T-helper 2 cell treated with Interferon-gamma antibody and Interleukin-4, amounts not matched to agents 5 μg/mL and 100 μg/mL, for 36 hours (primary cell): Measurements from ENCODE around the gene TMEM117.

Experiments used
- DNase-seq: peaks from one replicate; pipeline ENCODE4 v3.0.0; 2021; ENCODE audit warnings: low spot score
- H3K27ac Mint-ChIP-seq: one replicate; pipeline ENCODE4 v1.8.0; 2021; ENCODE audit warnings: mild to moderate bottlenecking, mixed read lengths
- H3K27me3 Mint-ChIP-seq: one replicate; pipeline ENCODE4 v1.8.0; 2021; ENCODE audit warnings: low read depth, mixed read lengths
- H3K36me3 Mint-ChIP-seq: one replicate; pipeline ENCODE4 v1.8.0; 2021; ENCODE audit warnings: low read depth, mixed read lengths
- H3K4me1 Mint-ChIP-seq: one replicate; pipeline ENCODE4 v1.8.0; 2021; ENCODE audit warnings: low read depth, mixed read lengths
- H3K4me3 Mint-ChIP-seq: one replicate; pipeline ENCODE4 v1.8.0; 2022; ENCODE audit warnings: mild to moderate bottlenecking, moderate library complexity, mixed read lengths
- H3K9me3 Mint-ChIP-seq: one replicate; pipeline ENCODE4 v1.8.0; 2021; ENCODE audit warnings: mixed read lengths

Gene TMEM117

DNA sequence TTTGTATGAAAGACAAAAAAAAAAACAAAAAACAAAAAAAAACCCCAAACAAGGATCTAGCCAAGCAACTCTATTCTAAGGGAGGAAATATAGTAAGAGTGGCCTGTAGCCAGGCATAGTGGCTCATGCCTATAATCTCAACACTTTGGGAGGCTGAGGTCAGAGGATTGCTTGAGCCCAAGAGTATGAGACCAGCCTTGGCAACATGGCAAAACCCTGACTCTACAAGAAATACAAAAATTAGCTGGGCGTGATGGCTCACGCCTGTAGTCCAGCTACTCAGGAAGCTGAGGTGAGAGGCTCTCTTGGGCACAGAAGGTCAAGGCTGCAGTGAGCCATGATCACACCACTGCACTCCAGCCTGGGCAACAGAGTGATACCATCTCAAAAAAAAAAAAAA lies 47.9 kb downstream of the TMEM117 start:
- no peak for DNase-seq
- Mint-ChIP-seq H3K27ac (no peak overlapping the region), H3K9me3 (no peaks in the 10 kb centered on the region), H3K27me3 (no peaks in the 10 kb centered on the region), H3K4me3 (no peak overlapping the region), H3K4me1 (no peaks in the 10 kb centered on the region), H3K36me3 (no peaks in the 10 kb centered on the region)

DNA sequence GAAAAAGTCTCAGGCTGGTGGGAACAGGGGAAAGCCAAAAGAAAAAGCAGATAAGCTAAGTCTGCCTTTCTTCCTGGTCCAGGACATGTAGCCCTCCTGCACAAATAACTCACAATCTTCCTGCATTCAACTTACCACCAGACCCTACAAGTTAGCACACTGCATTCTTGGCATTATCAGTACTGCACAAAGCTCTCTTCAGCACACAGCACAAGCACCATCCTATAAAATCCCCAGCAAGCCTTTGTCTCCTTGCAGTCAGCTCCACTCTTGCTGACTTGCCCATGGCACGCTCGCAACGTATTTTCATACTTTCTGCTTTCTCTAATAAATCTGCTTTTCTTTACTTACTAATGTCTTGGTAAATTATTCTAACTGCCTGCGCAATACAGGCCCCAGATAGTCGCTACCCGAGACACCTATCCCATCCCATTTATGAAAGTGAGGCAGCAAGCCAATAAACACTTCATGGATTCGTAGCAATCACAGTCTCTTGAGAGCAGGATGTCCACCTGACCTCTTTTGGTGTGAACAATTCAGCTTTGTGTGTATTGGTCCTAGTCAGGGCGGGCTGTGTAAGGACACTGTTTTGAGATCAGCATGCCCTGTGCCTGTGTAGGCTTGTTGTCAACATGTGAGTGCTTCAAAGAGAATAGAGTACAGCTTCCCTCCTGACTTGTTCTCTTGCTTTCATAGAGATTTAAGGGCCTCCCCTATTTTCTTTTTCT lies 49.0 kb downstream of the TMEM117 start:
- H3K36me3 Mint-ChIP-seq, result no peaks in the 10 kb centered on the region
- no peak overlapping the region for H3K4me3 Mint-ChIP-seq
- H3K27ac Mint-ChIP-seq, result no peak overlapping the region
- no peaks in the 10 kb centered on the region for H3K27me3 Mint-ChIP-seq
- no peaks in the 10 kb centered on the region for H3K4me1 Mint-ChIP-seq
- DNase-seq, result no peak
- no peaks in the 10 kb centered on the region for H3K9me3 Mint-ChIP-seq

DNA sequence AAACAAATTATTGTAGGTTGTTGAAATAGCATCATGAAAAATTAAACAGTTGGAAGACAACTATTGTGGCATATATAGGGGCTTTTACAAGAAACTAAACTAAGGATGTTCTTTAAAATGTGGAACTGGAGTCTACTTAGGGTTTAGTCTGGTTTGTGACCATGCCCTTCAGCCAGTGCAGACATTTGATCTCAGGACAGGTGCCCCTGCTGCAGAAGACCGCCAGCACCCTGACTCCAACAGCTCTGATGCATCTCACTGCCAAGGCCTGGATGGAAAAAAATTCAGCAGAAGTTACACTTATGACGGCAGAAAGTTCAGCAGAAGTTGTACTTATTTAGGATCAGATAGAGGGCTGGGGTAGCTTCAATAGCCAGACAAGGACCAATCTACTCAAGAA lies 51.5 kb downstream of the TMEM117 start:
- no peaks in the 10 kb centered on the region for H3K36me3 Mint-ChIP-seq
- H3K4me1 Mint-ChIP-seq, result no peaks in the 10 kb centered on the region

DNA sequence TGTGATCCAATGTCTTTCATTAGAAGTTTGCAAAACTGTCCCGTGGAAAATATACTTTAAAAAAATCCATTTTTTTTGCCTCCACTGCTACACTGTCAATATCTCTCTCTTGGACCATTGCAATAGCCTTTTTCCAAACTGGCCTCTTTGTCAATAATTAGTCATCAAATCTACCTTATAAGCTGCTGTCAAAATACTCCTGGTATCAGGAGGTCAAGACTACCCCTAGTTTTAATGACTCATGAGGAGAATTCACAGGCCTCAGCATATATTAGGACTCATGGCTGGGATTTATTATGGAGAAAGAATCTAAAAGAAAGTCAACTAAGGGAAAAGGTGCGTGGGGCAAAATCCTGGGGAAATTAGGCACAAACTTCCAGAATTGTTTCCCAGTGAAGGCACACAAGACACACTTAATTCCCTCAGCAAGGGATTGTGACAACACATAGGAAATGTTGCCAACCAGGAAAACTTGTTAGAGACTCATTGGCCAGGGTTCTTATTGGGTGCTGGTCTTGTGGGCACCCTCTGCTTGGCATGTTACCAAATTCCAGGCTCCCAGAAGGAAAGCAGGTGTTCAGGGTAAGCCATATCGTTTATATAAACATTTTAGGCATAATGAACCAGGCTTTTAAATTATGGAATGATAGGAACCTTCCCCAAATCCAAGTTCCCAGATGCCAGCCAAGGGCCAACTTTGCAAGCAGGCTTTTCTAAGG lies 56.1 kb downstream of the TMEM117 start:
- no peak overlapping the region for H3K4me3 Mint-ChIP-seq
- H3K27me3 Mint-ChIP-seq, result no peaks in the 10 kb centered on the region
- no peaks in the 10 kb centered on the region for H3K9me3 Mint-ChIP-seq
- no peaks in the 10 kb centered on the region for H3K36me3 Mint-ChIP-seq
- no peak for DNase-seq
- H3K27ac Mint-ChIP-seq, result no peak overlapping the region
- no peaks in the 10 kb centered on the region for H3K4me1 Mint-ChIP-seq

More for the DNA sequence above, 51.5 kb downstream of the TMEM117 start:
- no peaks in the 10 kb centered on the region for H3K9me3 Mint-ChIP-seq
- no peak for DNase-seq
- H3K27me3 Mint-ChIP-seq, result no peaks in the 10 kb centered on the region
- no peak overlapping the region for H3K4me3 Mint-ChIP-seq
- H3K27ac Mint-ChIP-seq, result no peak overlapping the region

DNA sequence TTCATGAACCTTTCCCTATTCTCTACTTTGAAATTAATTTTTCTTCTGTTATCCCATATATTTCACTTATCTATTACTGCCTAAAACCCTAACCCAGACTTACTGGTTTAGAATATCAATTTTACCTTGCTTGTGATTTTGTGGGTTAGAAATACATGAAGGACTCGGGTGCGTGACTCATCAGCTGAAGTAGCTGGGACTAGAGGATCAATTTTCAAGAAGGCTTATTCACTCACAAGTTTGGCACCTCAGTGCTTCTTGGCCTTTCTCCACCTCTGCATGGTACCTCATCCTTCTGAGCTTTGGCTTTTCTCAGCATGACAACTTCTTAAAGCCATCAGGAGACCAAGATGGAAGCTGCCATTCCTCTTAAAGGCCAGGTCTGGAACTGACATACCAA lies 57.8 kb downstream of the TMEM117 start:
- Mint-ChIP-seq H3K4me1 (no peaks in the 10 kb centered on the region), H3K9me3 (no peaks in the 10 kb centered on the region), H3K36me3 (no peaks in the 10 kb centered on the region), H3K27me3 (no peaks in the 10 kb centered on the region), H3K4me3 (no peak overlapping the region), H3K27ac (no peak overlapping the region)
- DNase-seq, result no peak

DNA sequence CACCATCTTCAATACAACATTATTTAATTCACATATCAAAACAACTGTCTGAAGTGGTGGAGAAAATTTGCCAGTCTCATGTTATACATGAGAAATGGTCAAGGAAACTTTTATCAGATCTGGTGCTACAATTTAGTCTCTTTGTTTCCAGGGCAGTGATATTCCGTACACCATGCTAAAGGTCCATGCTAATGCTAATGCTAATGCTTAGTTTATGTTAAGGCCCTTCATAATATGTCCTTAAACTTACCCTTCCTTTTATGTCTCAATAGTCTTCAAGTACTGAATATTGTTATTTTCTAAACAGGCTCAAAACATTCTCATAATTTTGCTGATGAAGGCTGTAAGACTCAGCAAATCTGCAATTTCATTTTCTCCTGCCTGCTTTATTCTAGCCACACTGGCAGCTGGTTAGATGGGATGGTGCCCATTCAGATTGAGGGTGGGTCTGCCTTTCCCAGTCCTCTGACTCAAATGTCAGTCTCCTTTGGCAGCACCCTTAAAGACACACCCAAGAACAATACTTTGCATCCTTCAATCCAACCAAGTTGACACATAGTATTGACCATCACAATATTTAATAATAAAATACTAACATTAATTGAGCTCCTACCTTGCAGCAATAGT lies 59.8 kb downstream of the TMEM117 start:
- H3K27me3 Mint-ChIP-seq, result no peaks in the 10 kb centered on the region
- no peak overlapping the region for H3K4me3 Mint-ChIP-seq
- no peak for DNase-seq
- H3K4me1 Mint-ChIP-seq, result no peaks in the 10 kb centered on the region
- H3K27ac Mint-ChIP-seq, result no peak overlapping the region
- no peaks in the 10 kb centered on the region for H3K36me3 Mint-ChIP-seq
- H3K9me3 Mint-ChIP-seq, result no peaks in the 10 kb centered on the region

DNA sequence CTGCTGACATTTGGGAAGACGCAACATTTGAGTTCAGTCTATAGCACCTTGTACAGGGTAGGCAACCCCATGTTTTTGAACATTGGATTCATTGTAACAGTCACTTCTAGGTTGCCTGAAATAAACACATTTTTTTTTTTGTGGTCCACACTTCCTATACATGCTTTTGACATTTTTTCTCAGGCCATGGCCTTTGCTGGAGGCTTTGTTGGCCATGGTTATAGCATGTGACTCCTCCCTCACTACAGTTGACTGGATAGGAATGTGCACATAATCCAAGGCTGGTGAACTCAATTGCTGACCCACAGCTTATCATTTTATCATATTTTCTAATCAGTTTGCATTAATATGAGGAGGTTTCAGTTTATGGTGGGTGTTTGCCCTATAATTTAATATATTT lies 60.6 kb downstream of the TMEM117 start:
- DNase-seq, result no peak
- no peaks in the 10 kb centered on the region for H3K4me1 Mint-ChIP-seq
- no peak overlapping the region for H3K4me3 Mint-ChIP-seq

DNA sequence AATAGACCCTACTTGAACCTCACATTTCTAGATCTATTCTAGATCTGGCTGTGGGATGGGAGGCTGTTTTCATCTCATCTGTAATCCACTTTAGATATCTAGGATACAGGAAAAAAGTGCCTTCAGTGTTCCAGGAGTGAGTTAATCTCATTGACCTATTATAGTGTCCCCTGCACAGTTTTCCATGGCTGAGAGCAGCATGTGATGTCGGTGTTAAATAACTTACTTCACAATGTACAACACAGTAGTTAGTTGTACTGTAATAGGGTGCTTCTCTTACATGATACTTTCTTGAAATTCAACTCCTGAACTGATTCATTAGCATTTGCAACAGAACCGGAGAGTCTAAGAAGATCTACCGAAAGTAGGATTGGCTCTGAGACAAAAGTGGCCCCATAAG lies 62.6 kb downstream of the TMEM117 start:
- no peak overlapping the region for H3K27ac Mint-ChIP-seq
- H3K36me3 Mint-ChIP-seq, result no peaks in the 10 kb centered on the region
- H3K27me3 Mint-ChIP-seq, result no peaks in the 10 kb centered on the region
- H3K4me3 Mint-ChIP-seq, result no peak overlapping the region
- no peaks in the 10 kb centered on the region for H3K9me3 Mint-ChIP-seq
- no peaks in the 10 kb centered on the region for H3K4me1 Mint-ChIP-seq
- DNase-seq, result no peak

More for the DNA sequence above, 60.6 kb downstream of the TMEM117 start:
- no peaks in the 10 kb centered on the region for H3K36me3 Mint-ChIP-seq
- H3K9me3 Mint-ChIP-seq, result no peaks in the 10 kb centered on the region
- H3K27me3 Mint-ChIP-seq, result no peaks in the 10 kb centered on the region
- H3K27ac Mint-ChIP-seq, result no peak overlapping the region

DNA sequence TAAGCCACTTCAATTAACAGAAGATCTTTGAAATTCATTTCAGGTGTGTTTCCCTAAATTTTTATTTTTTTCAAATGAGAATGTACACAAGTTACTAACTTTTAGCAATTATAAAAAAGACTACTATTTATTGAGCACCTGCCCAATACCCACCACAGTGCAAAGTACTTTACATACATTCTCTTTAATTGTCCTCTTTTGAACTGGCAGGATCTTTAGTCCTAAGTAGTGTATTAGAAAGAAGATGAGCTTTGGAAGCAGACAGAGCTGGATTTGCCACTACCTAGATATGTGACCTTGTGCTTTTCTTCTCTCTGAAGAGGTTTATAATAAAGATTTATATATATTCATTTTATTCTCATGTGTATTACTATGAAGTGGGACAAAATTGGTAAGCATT lies 63.7 kb downstream of the TMEM117 start:
- no peak for DNase-seq
- Mint-ChIP-seq H3K4me3 (no peak overlapping the region), H3K27ac (no peak overlapping the region), H3K9me3 (no peaks in the 10 kb centered on the region), H3K36me3 (no peaks in the 10 kb centered on the region), H3K4me1 (no peaks in the 10 kb centered on the region), H3K27me3 (no peaks in the 10 kb centered on the region)

DNA sequence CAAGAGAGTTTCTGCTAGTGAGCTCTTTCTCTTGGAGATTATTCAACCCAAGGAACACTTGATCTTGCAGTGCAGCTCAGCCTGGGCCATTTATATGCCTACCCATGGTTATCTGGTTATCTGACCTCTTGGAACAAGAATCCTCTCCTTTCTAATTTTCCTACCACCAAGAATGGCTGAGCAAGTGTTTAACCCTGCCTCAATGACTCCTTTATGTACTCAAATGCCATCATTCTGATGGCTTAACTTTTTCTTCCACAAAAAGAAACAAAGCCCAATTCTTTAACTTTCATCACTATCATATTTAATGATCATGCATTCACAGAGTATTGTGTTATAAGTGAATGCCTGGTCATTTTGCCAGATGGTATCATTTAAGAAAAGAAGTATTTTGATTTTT lies 67.8 kb downstream of the TMEM117 start:
- H3K4me3 Mint-ChIP-seq, result no peak overlapping the region
- no peak overlapping the region for H3K27ac Mint-ChIP-seq
- no peaks in the 10 kb centered on the region for H3K36me3 Mint-ChIP-seq
- H3K27me3 Mint-ChIP-seq, result no peaks in the 10 kb centered on the region
- H3K9me3 Mint-ChIP-seq, result peaks cover 3% of the 10 kb centered on the region
- H3K4me1 Mint-ChIP-seq, result no peaks in the 10 kb centered on the region
- no peak for DNase-seq

DNA sequence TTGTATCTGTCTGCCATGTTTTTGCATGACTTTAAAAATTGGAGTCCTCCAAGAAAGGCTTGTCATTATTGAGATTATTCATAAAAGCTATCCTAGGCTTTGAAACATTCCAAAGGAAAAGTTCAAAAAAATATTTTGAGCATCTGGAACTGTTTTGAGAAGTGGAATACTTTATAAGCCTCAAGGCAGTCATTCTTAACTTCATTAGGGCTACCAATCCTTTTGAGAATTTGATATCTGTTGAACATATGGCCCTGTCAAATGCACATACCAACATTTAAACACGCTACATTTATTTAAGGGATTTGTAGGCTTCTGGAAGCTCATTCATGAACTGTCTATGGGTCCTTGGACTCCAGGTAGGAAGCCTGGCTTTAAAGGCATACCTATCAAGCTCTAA lies 77.0 kb downstream of the TMEM117 start:
- H3K36me3 Mint-ChIP-seq, result no peaks in the 10 kb centered on the region
- H3K9me3 Mint-ChIP-seq, result no peaks in the 10 kb centered on the region
- no peaks in the 10 kb centered on the region for H3K4me1 Mint-ChIP-seq
- no peak for DNase-seq
- no peak overlapping the region for H3K4me3 Mint-ChIP-seq
- no peak overlapping the region for H3K27ac Mint-ChIP-seq
- no peaks in the 10 kb centered on the region for H3K27me3 Mint-ChIP-seq

DNA sequence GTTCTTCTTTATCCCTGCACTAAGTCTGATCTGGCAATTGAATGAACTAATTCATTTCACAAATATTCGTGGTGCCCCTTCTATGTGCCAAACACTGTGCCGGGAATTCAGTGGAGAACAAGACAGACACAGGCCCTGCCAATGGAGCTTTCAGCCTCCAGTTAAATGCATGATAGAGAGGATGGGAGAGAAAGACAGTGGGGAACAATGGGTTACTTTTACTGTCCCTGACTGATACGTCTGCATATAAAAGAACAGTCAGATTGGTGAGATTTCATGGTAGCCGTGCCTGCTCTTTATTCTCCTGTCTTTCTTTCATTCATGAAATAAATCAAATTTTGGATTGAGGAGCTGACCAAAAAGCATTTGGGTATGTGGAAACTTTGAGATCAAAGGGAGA lies 78.5 kb downstream of the TMEM117 start:
- H3K27ac Mint-ChIP-seq, result no peak overlapping the region
- no peaks in the 10 kb centered on the region for H3K36me3 Mint-ChIP-seq
- H3K9me3 Mint-ChIP-seq, result no peaks in the 10 kb centered on the region
- no peaks in the 10 kb centered on the region for H3K4me1 Mint-ChIP-seq
- H3K27me3 Mint-ChIP-seq, result no peaks in the 10 kb centered on the region
- no peak for DNase-seq
- H3K4me3 Mint-ChIP-seq, result no peak overlapping the region

DNA sequence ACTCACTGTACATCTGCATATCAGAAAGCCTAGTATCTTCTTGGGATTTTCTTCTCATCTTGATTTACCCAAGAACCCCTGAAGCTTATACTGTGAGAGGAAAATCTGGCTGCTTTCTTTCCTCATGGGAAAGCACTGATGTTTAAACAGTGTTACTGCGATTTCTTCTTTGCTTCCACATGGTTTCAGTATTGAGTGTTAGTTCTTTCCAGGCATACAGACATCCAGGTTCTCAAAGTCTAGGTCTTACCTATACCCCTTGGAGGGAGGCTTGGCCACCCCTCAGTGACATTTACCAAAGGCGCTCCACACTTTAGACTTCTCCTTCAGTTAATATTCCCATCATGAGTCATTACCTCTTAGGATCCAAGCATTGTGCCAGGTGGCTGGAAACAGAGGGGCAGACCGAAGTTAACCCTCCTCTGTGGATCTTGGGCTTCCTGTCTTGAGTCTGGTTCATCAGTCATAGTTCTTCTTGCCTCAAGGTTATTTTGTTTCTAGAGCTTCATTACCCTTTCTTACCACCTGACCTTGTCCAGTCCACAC lies 79.1 kb downstream of the TMEM117 start:
- H3K4me3 Mint-ChIP-seq, result no peak overlapping the region
- H3K36me3 Mint-ChIP-seq, result no peaks in the 10 kb centered on the region
- H3K27ac Mint-ChIP-seq, result no peak overlapping the region
- no peaks in the 10 kb centered on the region for H3K27me3 Mint-ChIP-seq
- H3K4me1 Mint-ChIP-seq, result no peaks in the 10 kb centered on the region
- DNase-seq, result no peak
- no peaks in the 10 kb centered on the region for H3K9me3 Mint-ChIP-seq

DNA sequence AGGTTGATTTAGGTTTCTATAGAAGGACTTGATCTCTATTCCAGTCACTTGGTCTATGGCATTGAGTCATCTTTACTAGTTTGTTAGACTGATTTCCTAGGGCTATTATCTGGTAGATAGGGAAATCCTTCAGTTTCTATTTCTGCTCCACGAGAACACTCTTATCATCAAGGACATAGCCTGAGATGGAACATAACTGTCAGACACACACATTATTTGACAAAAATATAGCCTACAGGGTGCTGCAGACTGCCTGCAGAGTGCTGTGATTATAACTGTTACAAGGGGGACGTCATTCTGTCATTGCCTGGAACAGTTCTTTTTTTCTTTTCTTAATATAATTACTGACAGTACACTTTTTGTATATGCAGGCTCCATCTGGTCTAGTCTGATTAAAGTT lies 82.0 kb downstream of the TMEM117 start:
- H3K4me3 Mint-ChIP-seq, result no peak overlapping the region
- H3K9me3 Mint-ChIP-seq, result no peaks in the 10 kb centered on the region
- H3K4me1 Mint-ChIP-seq, result no peaks in the 10 kb centered on the region
- no peak for DNase-seq
- no peak overlapping the region for H3K27ac Mint-ChIP-seq
- no peaks in the 10 kb centered on the region for H3K27me3 Mint-ChIP-seq
- H3K36me3 Mint-ChIP-seq, result no peaks in the 10 kb centered on the region
